Neural crest cell (in vitro differentiated cells): Measurements from ENCODE around the gene SLC46A1. TPM values are rescaled to one million over a fixed set of nuclear protein-coding genes. Genes with fewer than 3 reads are reported as not detected.
A peak's percentile ranks its signal among the peaks of the same experiment; 100 is the strongest.
"Not testable (repeated sequence)": the region's sequence is repeated elsewhere in the genome, so short reads cannot be mapped to it uniquely, and the experiment has no call there.

Experiments
- DNase-seq: peaks from one replicate; pipeline ENCODE4 v3.0.0; 2021; ENCODE audit warnings: low read depth, mixed read lengths, low spot score
- H3K27ac Mint-ChIP-seq: one replicate; pipeline ENCODE4 v1.8.0; 2021; ENCODE audit warnings: mild to moderate bottlenecking, mixed read lengths; ENCODE audit not compliant: unreplicated experiment
- H3K27me3 Mint-ChIP-seq: 2 replicates; pipeline ENCODE4 v1.8.0; 2021; ENCODE audit warnings: low read depth, mild to moderate bottlenecking, mixed read lengths
- H3K36me3 Mint-ChIP-seq: 2 replicates; pipeline ENCODE4 v1.8.0; 2021; ENCODE audit warnings: low read depth, mild to moderate bottlenecking, mixed read lengths
- H3K4me1 Mint-ChIP-seq: 2 replicates; pipeline ENCODE4 v1.8.0; 2021; ENCODE audit warnings: mixed read lengths
- H3K4me3 Mint-ChIP-seq: one replicate; pipeline ENCODE4 v1.8.0; 2021; ENCODE audit warnings: mild to moderate bottlenecking, mixed read lengths
- H3K9me3 Mint-ChIP-seq: 2 replicates; pipeline ENCODE4 v1.8.0; 2021; ENCODE audit warnings: mixed read lengths
- CTCF ChIP-seq: fragments of 200-600 bp; sonication (generic); conservative IDR thresholded peaks from 2 replicates; pipeline ENCODE4 v1.5.0; 2021; ENCODE audit warnings: antibody characterized with exemption, mild to moderate bottlenecking
- long read RNA-seq: library from polyadenylated mRNA; unstranded; transcript quantifications from one replicate; pipeline ENCODE4 v2.0.0, GENCODE V29; 2020
- total RNA-seq: library from RNA; stranded (reverse); gene quantifications from 2 replicates; pipeline ENCODE4 v1.2.1, GENCODE V29; 2021

The SLC46A1 gene
- 16.8 and 17.5 TPM in 2 replicates for total RNA-seq
- long read RNA-seq, full-length matches to known transcripts: 2 of 5 reads
- long read RNA-seq, partial matches to known transcripts: 0 of 5 reads
- long read RNA-seq, other reads (novel, unspliced or antisense): 3 of 5 reads

- Mint-ChIP-seq H3K36me3 (peaks cover 2% of the 10 kb centered on the region), H3K4me3 (peak within 1 kb of the TSS; percentile 94), H3K4me1 (peaks cover 20% of the 10 kb centered on the region), H3K9me3 (no peaks in the 10 kb centered on the region), H3K27me3 (peaks cover 37% of the 10 kb centered on the region), H3K27ac (peak within 1 kb of the TSS; percentile 50)
- TF ChIP-seq CTCF: no peak
- peak; percentile 48 for DNase-seq
Measured at GRCh38 chr17:28405632-28406472, at the start of gene SLC46A1. SLC46A1 (minus strand) TSS chr17:28406212; CDS start chr17:28406114, 98 bp downstream.

GRCh38 chr17:28449859-28450258 lies 43.8 kb upstream of the SLC46A1 start:
- no peak overlapping the region for H3K27ac Mint-ChIP-seq
- peaks cover 10% of the 10 kb centered on the region for H3K9me3 Mint-ChIP-seq
- H3K36me3 Mint-ChIP-seq: no peaks in the 10 kb centered on the region
- H3K27me3 Mint-ChIP-seq: peaks cover 51% of the 10 kb centered on the region
- no peak for DNase-seq
- no peaks in the 10 kb centered on the region for H3K4me1 Mint-ChIP-seq
- no peak for TF ChIP-seq CTCF
- H3K4me3 Mint-ChIP-seq: no peak overlapping the region

GRCh38 chr17:28447396-28447760 lies 41.4 kb upstream of the SLC46A1 start:
- peaks cover 7% of the 10 kb centered on the region for H3K9me3 Mint-ChIP-seq
- H3K4me1 Mint-ChIP-seq: no peaks in the 10 kb centered on the region
- H3K27ac Mint-ChIP-seq: no peak overlapping the region
- DNase-seq: no peak
- no peak for TF ChIP-seq CTCF
- H3K36me3 Mint-ChIP-seq: no peaks in the 10 kb centered on the region
- H3K27me3 Mint-ChIP-seq: peaks cover 43% of the 10 kb centered on the region
- no peak overlapping the region for H3K4me3 Mint-ChIP-seq

- Mint-ChIP-seq H3K9me3 (peaks cover 7% of the 10 kb centered on the region), H3K4me1 (no peaks in the 10 kb centered on the region), H3K4me3 (no peak overlapping the region), H3K36me3 (no peaks in the 10 kb centered on the region), H3K27ac (no peak overlapping the region), H3K27me3 (peaks cover 46% of the 10 kb centered on the region)
- no peak for TF ChIP-seq CTCF
- DNase-seq: no peak
Measured at GRCh38 chr17:28446716-28447395, 40.8 kb upstream of the SLC46A1 start.

GRCh38 chr17:28443901-28444638 lies 38.1 kb upstream of the SLC46A1 start:
- Mint-ChIP-seq H3K9me3 (peaks cover 3% of the 10 kb centered on the region), H3K27me3 (peaks cover 31% of the 10 kb centered on the region), H3K4me3 (no peak overlapping the region), H3K27ac (no peak overlapping the region), H3K36me3 (no peaks in the 10 kb centered on the region), H3K4me1 (no peaks in the 10 kb centered on the region)
- TF ChIP-seq CTCF: no peak
- no peak for DNase-seq

- H3K27ac Mint-ChIP-seq, H3K36me3 Mint-ChIP-seq, H3K4me1 Mint-ChIP-seq: not testable (repeated sequence)
Measured at GRCh38 chr17:28434326-28434725, 28.3 kb upstream of the SLC46A1 start.

More at GRCh38 chr17:28434326-28434725, 28.3 kb upstream of the SLC46A1 start:
- not testable (repeated sequence) for H3K9me3 Mint-ChIP-seq, H3K4me3 Mint-ChIP-seq, DNase-seq
- peaks cover 52% of the 10 kb centered on the region for H3K27me3 Mint-ChIP-seq
